SK-N-SH (cell line): ENCODE data around the gene C10orf90. TPM values are rescaled to one million over a fixed set of nuclear protein-coding genes. Genes with fewer than 3 reads are reported as not detected.

Experiments
- CTCF ChIA-PET: fragments of 300-600, 350-600 bp; formaldehyde crosslinking; extraction: SDS; loops from one replicate; lab custom pipeline; 2021; lab: Yijun Ruan, JAX
- POLR2A ChIA-PET: fragments of 350-600 bp; sonication (Branson Sonifier 250); formaldehyde crosslinking; extraction: SDS; loops from one replicate; lab custom pipeline; 2020; ENCODE audit warnings: antibody characterized with exemption, inconsistent platforms; lab: Yijun Ruan, JAX
- DNase-seq: peaks from one replicate; pipeline ENCODE4 v3.0.0; 2012
- H2AFZ ChIP-seq: fragments of 200-600 bp; sonication (generic); 2 replicates; pipeline ENCODE4 v1.8.1; 2016; ENCODE audit warnings: antibody characterized with exemption, mild to moderate bottlenecking, low read depth
- H3F3A ChIP-seq: fragments of 200-600 bp; sonication (generic); replicated peaks from 2 replicates; pipeline ENCODE3; 2016; ENCODE audit warnings: antibody characterized with exemption, mild to moderate bottlenecking; ENCODE audit not compliant: insufficient read depth
- H3K27ac ChIP-seq, 2 experiments: fragments of 200-500 bp in 1 of 2; fragments of 200-600 bp in 1 of 2; sonication (Bioruptor generic) in 1 of 2; sonication (generic), shearing (Covaris generic) in 1 of 2; 2 replicates each; pipeline versions ENCODE4 v1.5.1 to v1.6.1; 2014 to 2016; ENCODE audit warnings: low read depth in 2 of 2, inconsistent platforms in 1 of 2, low read length in 1 of 2, mild to moderate bottlenecking in 1 of 2, mixed read lengths in 1 of 2
- H3K27me3 ChIP-seq: fragments of 200-600 bp; sonication (generic), shearing (Covaris generic); 2 replicates; pipeline ENCODE4 v1.6.1; 2016; ENCODE audit warnings: mixed run types; ENCODE audit not compliant: insufficient read depth
- H3K36me3 ChIP-seq, 2 experiments: fragments of 200-500 bp in 1 of 2; fragments of 200-600 bp in 1 of 2; sonication (Bioruptor generic) in 1 of 2; sonication (generic) in 1 of 2; replicated peaks in 1 of 2; 2 replicates each; pipeline versions ENCODE3 to v1.5.1; 2014 to 2016; ENCODE audit warnings: low read length in 1 of 2, mild to moderate bottlenecking in 1 of 2; ENCODE audit not compliant: insufficient read depth in 2 of 2, control insufficient read depth in 1 of 2
- H3K4me1 ChIP-seq, 2 experiments: fragments of 200-500 bp in 1 of 2; fragments of 200-600 bp in 1 of 2; sonication (Bioruptor generic) in 1 of 2; sonication (generic), shearing (Covaris generic) in 1 of 2; 2 replicates each; pipeline versions ENCODE4 v1.5.1 to v1.6.1; 2014 to 2016; ENCODE audit warnings: low read depth in 1 of 2, low read length in 1 of 2, mixed run types in 1 of 2; ENCODE audit not compliant: insufficient read depth in 2 of 2, control insufficient read depth in 1 of 2
- H3K4me2 ChIP-seq: fragments of 200-600 bp; sonication (generic), shearing (Covaris generic); 2 replicates; pipeline ENCODE4 v1.6.1; 2017; ENCODE audit warnings: mixed run types
- H3K4me3 ChIP-seq, 2 experiments: fragments of 200-500 bp in 1 of 2; fragments of 200-600 bp in 1 of 2; sonication (Bioruptor generic) in 1 of 2; sonication (generic), shearing (Covaris generic) in 1 of 2; 2 replicates each; pipeline versions ENCODE4 v1.5.1 to v1.8.1; 2014 to 2016; ENCODE audit warnings: low read depth in 2 of 2, inconsistent platforms in 1 of 2, low read length in 1 of 2, mild to moderate bottlenecking in 1 of 2, mixed read lengths in 1 of 2, moderate library complexity in 1 of 2
- H3K79me2 ChIP-seq: fragments of 200-600 bp; sonication (generic); 2 replicates; pipeline ENCODE4 v1.8.1; 2017; ENCODE audit warnings: mild to moderate bottlenecking; ENCODE audit not compliant: insufficient read depth
- H3K9ac ChIP-seq: fragments of 200-600 bp; sonication (generic); 2 replicates; pipeline ENCODE4 v1.6.1; 2017; ENCODE audit warnings: mixed run types
- H3K9me2 ChIP-seq: fragments of 200-600 bp; sonication (generic); 2 replicates; pipeline ENCODE4 v1.6.1; 2017; ENCODE audit warnings: mixed run types
- H3K9me3 ChIP-seq: fragments of 200-600 bp; sonication (generic); 2 replicates; pipeline ENCODE4 v1.6.1; 2017; ENCODE audit warnings: mixed run types, mild to moderate bottlenecking, moderate library complexity
- H4K20me1 ChIP-seq: fragments of 200-600 bp; sonication (generic); 2 replicates; pipeline ENCODE4 v1.6.1; 2017; ENCODE audit warnings: mild to moderate bottlenecking, mixed run types; ENCODE audit not compliant: insufficient read depth
- CHD2 ChIP-seq: fragments of 150-350 bp; IDR thresholded peaks from 2 replicates; pipeline ENCODE4 v1.6.1; 2018; ENCODE audit warnings: low read length; ENCODE audit not compliant: partially characterized antibody
- EP300 ChIP-seq, 2 experiments: IDR thresholded peaks; 2 replicates each; pipeline versions ENCODE4 v1.4.0 to v1.6.1; 2012; ENCODE audit warnings: borderline replicate concordance in 1 of 2, low read depth in 1 of 2, low read length in 1 of 2
- FOSL2 ChIP-seq: IDR thresholded peaks from 2 replicates; pipeline ENCODE4 v1.4.0; 2012; ENCODE audit warnings: low read depth, mild to moderate bottlenecking, moderate library complexity, borderline replicate concordance
- GATA2 ChIP-seq: sonication (generic); formaldehyde crosslinking; IDR thresholded peaks from 2 replicates; pipeline ENCODE4 v1.5.0; 2020; ENCODE audit warnings: mild to moderate bottlenecking, missing genetic modification reagents
- MEF2A ChIP-seq: IDR thresholded peaks from 2 replicates; pipeline ENCODE4 v1.4.0; 2012; ENCODE audit warnings: low read depth, borderline replicate concordance
- NFIC ChIP-seq: IDR thresholded peaks from 2 replicates; pipeline ENCODE4 v1.4.0; 2012; ENCODE audit warnings: borderline replicate concordance
- NRF1 ChIP-seq: IDR thresholded peaks from 2 replicates; pipeline ENCODE4 v1.6.1; 2012; ENCODE audit warnings: low read depth, mild to moderate bottlenecking, low read length
- PBX3 ChIP-seq: IDR thresholded peaks from 2 replicates; pipeline ENCODE4; 2012
- RCOR1 ChIP-seq: fragments of 150-350 bp; IDR thresholded peaks from 2 replicates; pipeline ENCODE4 v1.6.1; 2017; ENCODE audit warnings: antibody characterized with exemption, low read length
- REST ChIP-seq: IDR thresholded peaks from 2 replicates; pipeline ENCODE4 v1.6.1; 2012; ENCODE audit warnings: mild to moderate bottlenecking, low read depth, low read length, moderate library complexity
- SMC3 ChIP-seq: IDR thresholded peaks from 2 replicates; pipeline ENCODE4 v1.6.1; 2012; ENCODE audit warnings: low read depth, low read length, improper control_type of control experiment
- TAF1 ChIP-seq: IDR thresholded peaks from 2 replicates; pipeline ENCODE4 v1.6.1; 2012; ENCODE audit warnings: low read depth, mild to moderate bottlenecking, low read length, moderate library complexity, borderline replicate concordance
- TCF12 ChIP-seq: IDR thresholded peaks from 2 replicates; pipeline ENCODE4 v1.4.0; 2012
- USF1 ChIP-seq: IDR thresholded peaks from 2 replicates; pipeline ENCODE4 v1.4.0; 2012; ENCODE audit warnings: low read depth, borderline replicate concordance
- USF2 ChIP-seq: fragments of 150-350 bp; IDR thresholded peaks from 2 replicates; pipeline ENCODE4 v1.6.1; 2017; ENCODE audit warnings: antibody characterized with exemption, low read length, low read depth, borderline replicate concordance
- ZBTB33 ChIP-seq: IDR thresholded peaks from 2 replicates; pipeline ENCODE4 v1.4.0; 2012; ENCODE audit warnings: low read depth, borderline replicate concordance
- WGBS: methylation state at CpG from one replicate; pipeline ENCODE4 v1.1.6; 2017; ENCODE audit warnings: low lambda C conversion rate; 5-methylcytosine and 5-hydroxymethylcytosine counted together
- polyA plus RNA-seq, 3 experiments: library from polyadenylated mRNA; depleted of rRNA; stranded (reverse); fragments of >200 nt; gene quantifications; 2 replicates each; pipeline ENCODE4 v1.2.3, GENCODE V29; 2012

C10orf90 gene
- polyA plus RNA-seq, 1 of the 3 experiments (the other 2 are of a cell fraction), result 0.21 TPM

GRCh38 chr10:126384269-126384873, 286.1 kb downstream of the C10orf90 start (continued):
- TF ChIP-seq NFIC (peak; percentile 54; the same call in 1 of the 2 replicates), ZBTB33 (0 out of 2 replicates have a peak, but pooled peaks have one; percentile 51), REST (no peak)

- H3F3A ChIP-seq, result peaks cover 17% of the 10 kb centered on the region
- H2AFZ ChIP-seq, result no peak overlapping the region
- H3K4me2 ChIP-seq, result no peak overlapping the region
- H3K9me2 ChIP-seq, result no peaks in the 10 kb centered on the region
- WGBS, result 81% methylated on average over 7 of the region's 7 CpGs
- H3K36me3 ChIP-seq, result peaks cover 0 to 8% of the 10 kb centered on the region in 2 experiments
- H3K4me1 ChIP-seq, result peaks cover 0 to 13% of the 10 kb centered on the region in 2 experiments; a peak in 2 of 4 replicates
- H3K4me3 ChIP-seq, result no peak overlapping the region
- peak overlapping the region in 1 of 2 experiments; percentile 90; a peak in 2 of 4 replicates for H3K27ac ChIP-seq
- ChIA-PET POLR2A (interaction anchor here (1.0 kb wide), 1 partner anchor 11 kb away, joined by 4 read pairs; no protein-coding TSS in a partner anchor), CTCF (interaction anchor here (0.7 to 2.4 kb wide), 7 partner anchors 12 to 447 kb away, joined by 3 to 7 read pairs (median 3); no protein-coding TSS in a partner anchor)
- H3K9ac ChIP-seq, result no peak overlapping the region
- H3K27me3 ChIP-seq, result no peaks in the 10 kb centered on the region
- peaks cover 20% of the 10 kb centered on the region for H3K79me2 ChIP-seq
- no peaks in the 10 kb centered on the region; the same call in none of the 2 replicates for H3K9me3 ChIP-seq
- H4K20me1 ChIP-seq, result no peaks in the 10 kb centered on the region
- peak; percentile 57 for DNase-seq
- TF ChIP-seq USF1, result no peak
- no peak for TF ChIP-seq NRF1
- peak; percentile 67 for TF ChIP-seq NFIC
- peak; percentile 64 for TF ChIP-seq CHD2
- TF ChIP-seq ZBTB33, result no peak
- no peak for TF ChIP-seq GATA2
- TF ChIP-seq FOSL2, result 0 out of 2 replicates have a peak, but pooled peaks have one; percentile 3
- TF ChIP-seq SMC3, result no peak
- TF ChIP-seq MEF2A, result no peak
- no peak for TF ChIP-seq PBX3
- peak in 1 of 2 experiments; percentile 86; a peak in 2 of 4 replicates for TF ChIP-seq EP300 (IDR thresholded peaks at IDR 0.05; ENCODE audit: borderline replicate concordance in 1 of 2, low read depth in 1 of 2, low read length in 1 of 2)
- no peak for TF ChIP-seq TAF1
- no peak for TF ChIP-seq USF2
- peak; percentile 69 for TF ChIP-seq TCF12
- TF ChIP-seq RCOR1, result peak; percentile 47; the same call in 1 of the 2 replicates
Observed at GRCh38 chr10:126380352-126381076, 290.0 kb downstream of the C10orf90 start.
